Nephron progenitor cell (in vitro differentiated cells): ENCODE data around the gene PABPN1L.
"Not testable (repeated sequence)": the region's sequence is repeated elsewhere in the genome, so short reads cannot be mapped to it uniquely, and the experiment has no call there.

Experiments used
- DNase-seq: peaks from one replicate; pipeline ENCODE4 v3.0.0; 2021
- H3K27ac Mint-ChIP-seq: 2 replicates; pipeline ENCODE4 v1.8.0; 2021; ENCODE audit warnings: mild to moderate bottlenecking, moderate library complexity, mixed read lengths
- H3K27me3 Mint-ChIP-seq: 2 replicates; pipeline ENCODE4 v1.8.0; 2021; ENCODE audit warnings: mild to moderate bottlenecking, low read depth, mixed read lengths; ENCODE audit not compliant: poor library complexity
- H3K36me3 Mint-ChIP-seq: 2 replicates; pipeline ENCODE4 v1.8.0; 2021; ENCODE audit warnings: low read depth, mixed read lengths
- H3K4me1 Mint-ChIP-seq: 2 replicates; pipeline ENCODE4 v1.8.0; 2021; ENCODE audit warnings: mixed read lengths
- H3K4me3 Mint-ChIP-seq: 2 replicates; pipeline ENCODE4 v1.8.0; 2021; ENCODE audit warnings: mild to moderate bottlenecking, moderate library complexity, mixed read lengths
- H3K9me3 Mint-ChIP-seq: 2 replicates; pipeline ENCODE4 v1.8.0; 2021; ENCODE audit warnings: mild to moderate bottlenecking, moderate library complexity, mixed read lengths
- TF ChIP-seq, protein P1 (sequence below): fragments of 200-600 bp; sonication (generic); IDR thresholded peaks from 2 replicates; pipeline ENCODE4 v1.5.0; 2021; ENCODE audit warnings: antibody characterized with exemption

PABPN1L gene

DNA sequence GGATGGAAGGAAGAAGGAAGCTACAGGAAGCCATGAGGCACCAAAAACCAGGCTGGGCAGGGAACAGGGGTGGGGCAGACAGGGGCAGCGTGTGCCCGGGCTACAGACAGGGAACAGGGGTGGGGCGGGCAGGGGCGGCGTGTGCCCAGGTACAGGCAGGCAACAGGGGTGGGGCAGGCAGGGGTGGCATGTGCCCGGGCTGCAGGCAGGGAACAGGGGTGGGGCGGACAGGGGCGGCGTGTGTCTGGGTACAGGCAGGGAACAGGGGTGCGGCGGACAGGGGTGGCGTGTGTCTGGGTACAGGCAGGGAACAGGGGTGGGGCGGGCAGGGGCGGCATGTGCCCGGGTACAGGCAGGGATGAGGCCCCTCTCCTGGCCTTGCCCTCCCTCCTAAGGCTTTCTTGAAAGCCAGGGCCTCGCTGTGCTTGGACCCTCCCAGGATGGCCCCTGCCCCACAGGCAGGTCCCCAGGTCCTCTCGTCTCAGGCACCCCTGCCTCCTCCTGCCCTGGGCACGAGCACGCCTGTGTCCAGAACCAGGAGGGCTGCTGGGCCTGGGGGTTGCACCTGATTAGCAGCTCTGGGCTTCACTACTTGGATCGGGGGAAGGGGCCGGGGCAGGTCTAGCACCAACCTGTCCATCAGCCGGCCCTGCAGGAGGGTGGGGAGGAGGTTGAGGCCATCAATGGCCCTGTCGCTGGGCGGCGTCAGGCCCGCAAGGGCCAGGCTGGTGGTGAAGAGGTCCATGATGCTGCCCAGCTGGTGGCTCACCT is 40.2 kb downstream of the PABPN1L start:
- no peak for DNase-seq
- Mint-ChIP-seq H3K4me3 (no peak overlapping the region), H3K27me3 (peaks cover 2% of the 10 kb centered on the region)

DNA sequence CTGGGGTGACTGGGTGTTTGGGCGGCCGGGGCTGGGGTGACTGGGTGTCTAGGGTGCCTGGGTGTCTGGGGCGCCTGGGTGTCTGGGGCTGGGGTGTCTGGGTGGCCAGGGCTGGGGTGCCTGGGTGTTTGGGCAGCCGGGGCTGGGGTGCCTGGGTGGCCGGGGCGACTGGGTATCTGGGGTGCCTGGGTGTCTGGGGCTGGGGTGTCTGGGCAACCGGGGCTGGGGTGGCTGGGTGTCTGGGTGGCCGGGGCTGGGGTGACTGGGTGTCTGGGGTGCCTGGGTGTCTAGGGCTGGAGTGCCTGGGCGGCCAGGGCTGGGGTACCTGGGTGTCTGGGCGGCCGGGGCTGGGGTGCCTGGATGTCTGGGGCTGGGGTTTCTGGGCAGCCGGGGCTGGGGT is 41.3 kb downstream of the PABPN1L start:
- TF ChIP-seq, protein P1, sequence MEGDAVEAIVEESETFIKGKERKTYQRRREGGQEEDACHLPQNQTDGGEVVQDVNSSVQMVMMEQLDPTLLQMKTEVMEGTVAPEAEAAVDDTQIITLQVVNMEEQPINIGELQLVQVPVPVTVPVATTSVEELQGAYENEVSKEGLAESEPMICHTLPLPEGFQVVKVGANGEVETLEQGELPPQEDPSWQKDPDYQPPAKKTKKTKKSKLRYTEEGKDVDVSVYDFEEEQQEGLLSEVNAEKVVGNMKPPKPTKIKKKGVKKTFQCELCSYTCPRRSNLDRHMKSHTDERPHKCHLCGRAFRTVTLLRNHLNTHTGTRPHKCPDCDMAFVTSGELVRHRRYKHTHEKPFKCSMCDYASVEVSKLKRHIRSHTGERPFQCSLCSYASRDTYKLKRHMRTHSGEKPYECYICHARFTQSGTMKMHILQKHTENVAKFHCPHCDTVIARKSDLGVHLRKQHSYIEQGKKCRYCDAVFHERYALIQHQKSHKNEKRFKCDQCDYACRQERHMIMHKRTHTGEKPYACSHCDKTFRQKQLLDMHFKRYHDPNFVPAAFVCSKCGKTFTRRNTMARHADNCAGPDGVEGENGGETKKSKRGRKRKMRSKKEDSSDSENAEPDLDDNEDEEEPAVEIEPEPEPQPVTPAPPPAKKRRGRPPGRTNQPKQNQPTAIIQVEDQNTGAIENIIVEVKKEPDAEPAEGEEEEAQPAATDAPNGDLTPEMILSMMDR, result no peak

More for the DNA sequence above, 40.2 kb downstream of the PABPN1L start:
- no peaks in the 10 kb centered on the region for H3K9me3 Mint-ChIP-seq
- H3K4me1 Mint-ChIP-seq, result peaks cover 7% of the 10 kb centered on the region
- TF ChIP-seq, protein P1, result no peak
- H3K27ac Mint-ChIP-seq, result no peak overlapping the region
- peaks cover 4% of the 10 kb centered on the region for H3K36me3 Mint-ChIP-seq

DNA sequence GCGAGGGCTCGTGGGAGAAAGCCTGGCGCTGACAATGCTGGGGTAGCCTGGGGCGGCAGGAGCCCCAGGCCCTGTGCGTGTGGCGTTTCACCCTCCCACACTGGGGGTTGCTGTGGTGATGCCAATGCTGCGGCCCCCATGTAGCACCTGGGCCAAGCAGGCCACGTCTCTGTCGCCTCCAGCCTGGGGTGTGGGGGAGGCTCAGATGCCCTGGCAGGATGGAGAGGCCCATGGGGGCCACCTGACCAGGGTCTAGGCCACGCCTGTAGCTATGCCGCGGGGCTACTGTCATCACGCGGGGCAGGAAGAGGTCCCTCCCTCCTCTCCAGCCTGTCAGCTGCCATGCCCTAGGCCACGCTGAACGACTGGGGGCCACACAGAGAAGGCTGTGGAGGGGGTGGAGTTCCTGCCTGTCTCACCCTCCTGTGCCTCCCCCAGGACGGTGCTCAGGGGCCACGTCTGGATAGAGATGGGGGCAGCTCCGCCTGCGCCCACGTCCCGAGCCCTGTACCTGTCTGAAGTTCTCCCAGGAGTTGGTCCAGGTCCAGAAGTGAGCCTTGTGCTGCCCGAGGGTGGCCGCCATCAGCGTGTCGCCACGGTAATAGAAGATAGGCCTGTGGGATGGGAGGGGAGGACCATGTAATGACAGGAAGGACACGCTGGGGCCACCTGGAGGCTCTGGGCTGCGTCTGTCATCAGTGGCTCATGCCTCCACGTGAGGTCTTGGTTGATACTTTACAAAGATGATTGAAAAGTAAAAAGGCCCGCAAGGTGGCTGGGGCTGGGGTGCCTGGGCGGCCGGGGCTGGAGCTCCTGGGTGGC is 42.0 kb downstream of the PABPN1L start:
- no peaks in the 10 kb centered on the region for H3K9me3 Mint-ChIP-seq
- H3K27ac Mint-ChIP-seq, result no peak overlapping the region

More for the DNA sequence above, 41.3 kb downstream of the PABPN1L start:
- Mint-ChIP-seq H3K36me3 (peaks cover 4% of the 10 kb centered on the region), H3K9me3 (no peaks in the 10 kb centered on the region), H3K4me1 (peaks cover 3% of the 10 kb centered on the region), H3K27me3 (peaks cover 2% of the 10 kb centered on the region), H3K27ac (no peak overlapping the region), H3K4me3 (no peak overlapping the region)
- DNase-seq, result no peak

DNA sequence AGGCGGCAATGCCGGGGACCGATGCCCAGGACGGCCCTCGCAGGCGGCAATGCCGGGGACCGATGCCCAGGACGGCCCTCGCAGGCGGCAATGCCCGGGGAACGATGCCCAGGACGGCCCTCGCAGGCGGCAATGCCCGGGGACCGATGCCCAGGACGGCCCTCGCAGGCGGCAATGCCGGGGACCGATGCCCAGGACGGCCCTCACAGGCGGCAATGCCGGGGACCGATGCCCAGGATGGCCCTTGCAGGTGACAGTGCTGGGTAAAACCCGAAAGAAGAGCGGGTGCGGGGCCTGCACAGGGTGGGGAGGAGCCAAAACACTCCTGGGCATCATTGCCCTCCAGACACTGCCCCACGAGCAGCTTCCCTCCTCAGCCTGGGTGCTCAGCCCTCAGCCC is 42.8 kb downstream of the PABPN1L start:
- H3K4me3 Mint-ChIP-seq, DNase-seq, H3K27me3 Mint-ChIP-seq, H3K9me3 Mint-ChIP-seq, H3K36me3 Mint-ChIP-seq, H3K4me1 Mint-ChIP-seq, H3K27ac Mint-ChIP-seq: not testable (repeated sequence)

More for the DNA sequence above, 42.0 kb downstream of the PABPN1L start:
- peaks cover 2% of the 10 kb centered on the region for H3K27me3 Mint-ChIP-seq
- peaks cover 4% of the 10 kb centered on the region for H3K36me3 Mint-ChIP-seq
- H3K4me3 Mint-ChIP-seq, result no peak overlapping the region
- no peaks in the 10 kb centered on the region for H3K4me1 Mint-ChIP-seq
- no peak for DNase-seq
- TF ChIP-seq, protein P1, result no peak

DNA sequence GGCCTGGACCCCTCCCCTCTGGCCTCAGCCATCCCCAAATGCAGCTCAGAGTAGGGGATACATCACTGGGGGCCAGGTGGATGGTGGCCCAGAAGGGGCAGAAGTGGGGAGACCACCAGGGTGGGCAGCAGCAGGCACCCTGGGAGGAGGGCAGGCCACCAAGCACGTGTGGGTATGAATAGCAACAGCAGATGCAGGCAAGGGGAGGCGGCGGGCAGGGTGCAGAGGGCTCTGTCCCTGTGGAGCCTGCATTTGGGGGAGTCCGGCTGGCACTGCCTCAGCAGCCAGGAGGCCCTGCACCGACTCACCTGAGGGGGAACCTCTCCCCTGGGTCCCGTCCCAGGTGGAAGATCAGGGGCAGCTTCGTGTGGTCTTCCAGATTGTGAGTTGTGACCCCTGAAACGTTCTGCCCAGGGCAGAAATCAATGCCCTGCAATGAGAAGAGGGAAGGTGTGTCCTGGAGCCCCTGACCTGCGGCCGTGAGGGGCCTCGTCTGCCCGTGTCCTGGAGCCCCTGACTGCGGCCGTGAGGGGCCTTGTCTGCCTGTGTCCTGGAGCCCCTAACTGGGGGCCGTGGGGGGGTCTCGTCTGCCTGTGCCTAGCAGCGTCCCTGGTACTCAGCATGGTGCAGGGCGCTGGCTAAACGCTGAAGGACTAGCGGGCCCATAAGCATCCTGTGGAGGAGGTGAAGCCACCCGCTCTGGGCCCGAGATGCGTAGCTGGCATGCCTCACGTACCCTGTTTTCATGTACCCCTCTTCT is 44.0 kb downstream of the PABPN1L start:
- no peaks in the 10 kb centered on the region for H3K9me3 Mint-ChIP-seq
- DNase-seq, result no peak
- no peaks in the 10 kb centered on the region for H3K27me3 Mint-ChIP-seq
- peaks cover 9% of the 10 kb centered on the region for H3K4me1 Mint-ChIP-seq
- no peak overlapping the region for H3K27ac Mint-ChIP-seq
- peaks cover 4% of the 10 kb centered on the region for H3K36me3 Mint-ChIP-seq
- TF ChIP-seq, protein P1, result no peak
- no peak overlapping the region for H3K4me3 Mint-ChIP-seq
